ENCODE data around the gene SHC3. TPM values are rescaled to one million over a fixed set of nuclear protein-coding genes. Genes with fewer than 3 reads are reported as not detected.

SHC3 gene
- total and polyA plus RNA-seq, 2 experiments from 2014 or later = 0.30 to 0.54 TPM

DNA sequence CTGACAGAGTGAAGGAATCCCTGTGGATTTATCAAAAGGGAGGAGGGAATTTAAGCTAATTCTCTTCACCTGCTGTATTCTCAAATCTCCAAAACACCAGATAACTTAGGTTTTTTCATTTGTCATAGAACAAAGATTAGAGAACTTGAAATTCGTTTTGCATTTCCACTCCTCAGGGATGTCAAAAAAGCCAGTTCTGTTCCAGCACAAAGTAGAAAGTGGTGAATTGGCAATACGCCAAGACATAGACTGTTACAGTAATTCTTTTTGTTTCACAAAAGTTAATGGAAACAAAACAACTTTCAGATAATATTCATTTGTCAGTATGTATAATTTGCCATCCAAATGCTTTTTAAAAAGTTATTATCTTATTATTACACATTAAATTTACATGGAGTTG lies 172.4 kb downstream of the SHC3 start:
- Histone ChIP-seq H3K27ac (no peak overlapping the region), H3F3A (ENCODE audit: insufficient read depth) (0 out of 2 replicates have a peak, but pooled peaks cover 11% of the 10 kb centered on the region), H3K4me3 (no peak overlapping the region), H3K9ac (no peak overlapping the region), H3K36me3 (ENCODE audit: low read depth) (no peaks in the 10 kb centered on the region), H3K9me3 (ENCODE audit: low read depth) (no peaks in the 10 kb centered on the region), H3K4me2 (ENCODE audit: unreplicated experiment) (no peak overlapping the region), H2AFZ (no peak overlapping the region), H3K9me2 (ENCODE audit: insufficient read depth) (no peaks in the 10 kb centered on the region), H3K79me2 (ENCODE audit: insufficient read depth) (peaks cover 24% of the 10 kb centered on the region; the same call in 1 of the 2 replicates), H3K4me1 (ENCODE audit: insufficient read depth) (no peaks in the 10 kb centered on the region), H4K20me1 (ENCODE audit: insufficient read depth) (no peaks in the 10 kb centered on the region), H3K27me3 (replicated peaks; ENCODE audit: insufficient read depth) (no peaks in the 10 kb centered on the region)
- TF ChIP-seq EZH2 (IDR thresholded peaks at IDR 0.05; ENCODE audit: insufficient read depth, poor library complexity, severe bottlenecking) (no peak), EZH2phosphoT487 (IDR thresholded peaks at IDR 0.05; ENCODE audit: insufficient read depth, low read depth) (no peak)
- DNase-seq = no peak
- in situ Hi-C loops (cut with MboI) = loop anchor here (10.0 kb wide), 1 partner anchor 269 kb away; no protein-coding TSS in a partner anchor
- 28 to 30% methylated on average over 2 of the region's 2 CpGs for WGBS, 2 experiments (ENCODE audit: low coverage in 1 of 2, low lambda C conversion rate in 2 of 2, missing lambda C conversion rate in 2 of 2)

GRCh38 chr9:89005323-89005722 lies 173.3 kb downstream of the SHC3 start:
- DNase-seq = no peak
- Histone ChIP-seq H3K9me2 (ENCODE audit: insufficient read depth) (no peaks in the 10 kb centered on the region), H3K27ac (no peak overlapping the region), H3K79me2 (ENCODE audit: insufficient read depth) (peaks cover 25% of the 10 kb centered on the region; the same call in 1 of the 2 replicates), H3K36me3 (ENCODE audit: low read depth) (no peaks in the 10 kb centered on the region), H3F3A (ENCODE audit: insufficient read depth) (0 out of 2 replicates have a peak, but pooled peaks cover 11% of the 10 kb centered on the region), H3K9ac (no peak overlapping the region), H3K4me2 (ENCODE audit: unreplicated experiment) (no peak overlapping the region), H3K4me1 (ENCODE audit: insufficient read depth) (no peaks in the 10 kb centered on the region), H3K9me3 (ENCODE audit: low read depth) (no peaks in the 10 kb centered on the region), H2AFZ (no peak overlapping the region), H3K27me3 (replicated peaks; ENCODE audit: insufficient read depth) (no peaks in the 10 kb centered on the region), H4K20me1 (ENCODE audit: insufficient read depth) (no peaks in the 10 kb centered on the region), H3K4me3 (no peak overlapping the region)
- WGBS, 2 experiments (ENCODE audit: low coverage in 1 of 2, low lambda C conversion rate in 2 of 2, missing lambda C conversion rate in 2 of 2) = 94 to 97% methylated on average over 9 of the region's 9 CpGs
- TF ChIP-seq EZH2phosphoT487 (IDR thresholded peaks at IDR 0.05; ENCODE audit: insufficient read depth, low read depth) (no peak), EZH2 (IDR thresholded peaks at IDR 0.05; ENCODE audit: insufficient read depth, poor library complexity, severe bottlenecking) (no peak)
- in situ Hi-C loops (cut with MboI) = loop anchor here (10.0 kb wide), 1 partner anchor 269 kb away; no protein-coding TSS in a partner anchor

DNA sequence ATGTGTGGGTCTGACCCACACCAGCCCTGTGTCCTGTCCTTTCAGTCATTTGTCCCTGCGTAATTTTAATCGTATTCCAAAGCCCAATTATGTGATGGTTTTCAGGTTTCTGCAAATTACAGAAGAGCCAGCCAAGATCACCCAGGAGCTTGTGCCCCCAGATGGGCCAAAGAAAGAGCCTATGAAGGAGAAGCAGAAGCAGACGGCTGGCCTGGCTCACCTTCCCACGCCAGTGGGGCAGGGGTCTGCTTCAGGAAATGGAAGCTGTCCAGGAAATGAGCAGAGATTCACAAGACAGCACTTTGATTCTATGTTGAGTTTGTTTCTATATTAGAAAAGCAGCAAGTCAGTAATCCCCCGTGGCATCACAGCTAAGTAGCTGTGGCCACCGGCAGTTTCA lies 175.6 kb downstream of the SHC3 start:
- 97 to 98% methylated on average over 6 of the region's 6 CpGs for WGBS, 2 experiments (ENCODE audit: low coverage in 1 of 2, low lambda C conversion rate in 2 of 2, missing lambda C conversion rate in 2 of 2)
- H3K4me1 ChIP-seq (ENCODE audit: insufficient read depth) = peaks cover 8% of the 10 kb centered on the region; the same call in 1 of the 2 replicates
- TF ChIP-seq EZH2phosphoT487 (IDR thresholded peaks at IDR 0.05; ENCODE audit: insufficient read depth, low read depth) (no peak), EZH2 (IDR thresholded peaks at IDR 0.05; ENCODE audit: insufficient read depth, poor library complexity, severe bottlenecking) (no peak)
- H3K9ac ChIP-seq = no peak overlapping the region
- no peaks in the 10 kb centered on the region for H3K27me3 ChIP-seq (replicated peaks; ENCODE audit: insufficient read depth)
- no peaks in the 10 kb centered on the region for H3K36me3 ChIP-seq (ENCODE audit: low read depth)
- H3K9me3 ChIP-seq (ENCODE audit: low read depth) = no peaks in the 10 kb centered on the region
- H3K4me2 ChIP-seq (ENCODE audit: unreplicated experiment) = no peak overlapping the region
- H3K79me2 ChIP-seq (ENCODE audit: insufficient read depth) = peaks cover 31% of the 10 kb centered on the region; the same call in 1 of the 2 replicates
- H3K9me2 ChIP-seq (ENCODE audit: insufficient read depth) = no peaks in the 10 kb centered on the region
- in situ Hi-C loops (cut with MboI) = loop anchor here (5.0 to 10.0 kb wide), 2 partner anchors 272 to 411 kb away; no protein-coding TSS in a partner anchor
- no peak for DNase-seq
- H3K27ac ChIP-seq = no peak overlapping the region
- H3K4me3 ChIP-seq = no peak overlapping the region
- peaks cover 11% of the 10 kb centered on the region; the same call in 1 of the 2 replicates for H3F3A ChIP-seq (ENCODE audit: insufficient read depth)
- H2AFZ ChIP-seq = no peak overlapping the region
- no peaks in the 10 kb centered on the region for H4K20me1 ChIP-seq (ENCODE audit: insufficient read depth)

- Histone ChIP-seq H3K27ac (no peak overlapping the region), H2AFZ (no peak overlapping the region), H4K20me1 (ENCODE audit: insufficient read depth) (no peaks in the 10 kb centered on the region), H3K79me2 (ENCODE audit: insufficient read depth) (peaks cover 39% of the 10 kb centered on the region; the same call in 1 of the 2 replicates), H3K4me1 (ENCODE audit: insufficient read depth) (peaks cover 8% of the 10 kb centered on the region; the same call in 1 of the 2 replicates), H3K9ac (no peak overlapping the region), H3K4me2 (ENCODE audit: unreplicated experiment) (no peak overlapping the region), H3K4me3 (no peak overlapping the region), H3F3A (ENCODE audit: insufficient read depth) (peaks cover 11% of the 10 kb centered on the region; the same call in 1 of the 2 replicates), H3K27me3 (replicated peaks; ENCODE audit: insufficient read depth) (no peaks in the 10 kb centered on the region), H3K9me3 (ENCODE audit: low read depth) (no peaks in the 10 kb centered on the region), H3K9me2 (ENCODE audit: insufficient read depth) (no peaks in the 10 kb centered on the region), H3K36me3 (ENCODE audit: low read depth) (no peaks in the 10 kb centered on the region)
- in situ Hi-C loops (cut with MboI) = loop anchor here (5.0 to 10.0 kb wide), 2 partner anchors 273 to 410 kb away; no protein-coding TSS in a partner anchor
- WGBS, 2 experiments (ENCODE audit: low coverage in 1 of 2, low lambda C conversion rate in 2 of 2, missing lambda C conversion rate in 2 of 2) = 95 to 96% methylated on average over 27 of the region's 27 CpGs
- TF ChIP-seq EZH2phosphoT487 (IDR thresholded peaks at IDR 0.05; ENCODE audit: insufficient read depth, low read depth) = no peak
- TF ChIP-seq EZH2 (IDR thresholded peaks at IDR 0.05; ENCODE audit: insufficient read depth, poor library complexity, severe bottlenecking) = no peak
- DNase-seq = no peak
Measured at GRCh38 chr9:89001917-89002540, 176.6 kb downstream of the SHC3 start.
